ENCODE data around the gene FOXP1. TPM values are rescaled to one million over a fixed set of nuclear protein-coding genes. Genes with fewer than 3 reads are reported as not detected.

FOXP1 gene
- total and polyA plus RNA-seq, 2 of the 8 experiments (the other 6 are each of a cell fraction or from before 2014, with no cell fraction given), result 13.9 to 25.4 TPM

GRCh38 chr3:71319771-71320170, 263.8 kb downstream of the FOXP1 start (continued):
- TF ChIP-seq CBX5 (IDR thresholded peaks at IDR 0.05; ENCODE audit: low read depth, low read length) (no peak), USF2 (IDR thresholded peaks at IDR 0.05; ENCODE audit: low read length) (no peak)

Data from H1 (cell line).